ENCODE measurements around the gene FAM240B. TPM values are rescaled to one million over a fixed set of nuclear protein-coding genes. Genes with fewer than 3 reads are reported as not detected.

The FAM240B gene
- total and polyA plus RNA-seq, 2 of the 8 experiments (the other 6 are each of a cell fraction or from before 2014, with no cell fraction given), result not detected

Small RNA genes within 50 kb of the gene (small RNA-seq; reads per million reads assigned to genes)
- gene RNU6-765P (ENCODE audit: insufficient read depth), result not detected

Other genes starting within 250 kb of the FAM240B start
- 4.0 and 13.2 TPM in 2 replicates for gene ANKRD18A, start 99.5 kb downstream of the FAM240B start, total RNA-seq (2021; fragmentation: NEBNext Ultra II Directional; extraction: Animal tissue kit (Norgen Biotek cat#: 25700))
- 0.66 and 0.68 TPM in 2 replicates for gene ANKRD18A, start 99.5 kb downstream of the FAM240B start, polyA plus RNA-seq (2011; rRNA removed)

All from H1 (cell line).